Uterus (tissue), 2 donors: ENCODE data around the gene SPIRE1.

Source experiments
- POLR2A ChIP-seq, 2 donors: fragments of 450-650 bp; IDR thresholded peaks; one replicate each; pipeline ENCODE4 v1.6.1; 2016; ENCODE audit warnings: antibody characterized with exemption in 2 of 2, mild to moderate bottlenecking in 1 of 2, moderate library complexity in 1 of 2
- TF ChIP-seq, protein P1 (sequence below), 4 experiments: fragments of 200-600 bp in 2 of 4; fragments of 450-650 bp in 2 of 4; sonication (generic) in 2 of 4; IDR thresholded peaks; one replicate each; pipeline ENCODE4 v1.5.1; 2016 to 2019; ENCODE audit warnings: antibody characterized with exemption in 4 of 4, mild to moderate bottlenecking in 2 of 4, moderate library complexity in 1 of 4

DNA sequence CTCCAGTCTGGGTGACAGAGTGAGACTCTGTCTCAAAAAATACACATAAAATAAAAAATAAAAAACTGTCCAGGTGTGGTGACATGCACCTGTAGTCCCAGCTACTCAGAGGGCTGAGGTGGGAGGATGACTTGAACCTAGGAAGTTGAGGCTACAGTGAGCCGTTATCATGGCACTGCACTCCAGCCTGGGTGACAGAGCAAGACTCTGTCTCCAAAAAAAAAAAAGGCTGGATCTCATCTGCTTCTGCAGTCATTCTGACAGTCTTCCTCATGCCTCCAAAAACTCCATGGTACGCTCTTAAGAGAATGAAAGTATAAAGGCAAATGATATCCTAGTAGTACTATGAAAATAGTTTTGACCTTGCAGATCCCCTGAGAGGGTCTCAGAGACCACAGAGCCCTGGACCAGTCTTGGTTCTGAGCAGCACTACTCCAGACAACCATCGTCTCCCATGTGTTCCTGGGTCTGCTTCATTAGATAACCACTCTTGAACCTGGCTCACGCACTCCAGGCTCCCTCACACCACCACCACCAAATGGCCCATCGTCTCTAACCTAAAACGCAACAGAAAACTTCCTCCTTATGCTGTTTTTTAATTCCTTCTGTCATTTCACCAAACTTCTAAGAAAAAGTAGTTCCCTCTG, 26.0 kb downstream of the SPIRE1 start:
- TF ChIP-seq, protein P1, sequence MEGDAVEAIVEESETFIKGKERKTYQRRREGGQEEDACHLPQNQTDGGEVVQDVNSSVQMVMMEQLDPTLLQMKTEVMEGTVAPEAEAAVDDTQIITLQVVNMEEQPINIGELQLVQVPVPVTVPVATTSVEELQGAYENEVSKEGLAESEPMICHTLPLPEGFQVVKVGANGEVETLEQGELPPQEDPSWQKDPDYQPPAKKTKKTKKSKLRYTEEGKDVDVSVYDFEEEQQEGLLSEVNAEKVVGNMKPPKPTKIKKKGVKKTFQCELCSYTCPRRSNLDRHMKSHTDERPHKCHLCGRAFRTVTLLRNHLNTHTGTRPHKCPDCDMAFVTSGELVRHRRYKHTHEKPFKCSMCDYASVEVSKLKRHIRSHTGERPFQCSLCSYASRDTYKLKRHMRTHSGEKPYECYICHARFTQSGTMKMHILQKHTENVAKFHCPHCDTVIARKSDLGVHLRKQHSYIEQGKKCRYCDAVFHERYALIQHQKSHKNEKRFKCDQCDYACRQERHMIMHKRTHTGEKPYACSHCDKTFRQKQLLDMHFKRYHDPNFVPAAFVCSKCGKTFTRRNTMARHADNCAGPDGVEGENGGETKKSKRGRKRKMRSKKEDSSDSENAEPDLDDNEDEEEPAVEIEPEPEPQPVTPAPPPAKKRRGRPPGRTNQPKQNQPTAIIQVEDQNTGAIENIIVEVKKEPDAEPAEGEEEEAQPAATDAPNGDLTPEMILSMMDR (IDR thresholded peaks at IDR 0.05), result no peak
- TF ChIP-seq POLR2A (IDR thresholded peaks at IDR 0.05), result no peak
